Measurements from ENCODE around the gene MKI67. TPM values are rescaled to one million over a fixed set of nuclear protein-coding genes. Genes with fewer than 3 reads are reported as not detected.

The MKI67 gene
- polyA plus RNA-seq, 3 donors: 49.5 to 69.6 (median 69.5) TPM

GRCh38 chr10:128061306-128062300 lies 64.6 kb downstream of the MKI67 start:
- no peak for DNase-seq (ENCODE audit: extremely low read depth in 1 of 11, low read depth in 9 of 11, low spot score in 4 of 11)

DNA sequence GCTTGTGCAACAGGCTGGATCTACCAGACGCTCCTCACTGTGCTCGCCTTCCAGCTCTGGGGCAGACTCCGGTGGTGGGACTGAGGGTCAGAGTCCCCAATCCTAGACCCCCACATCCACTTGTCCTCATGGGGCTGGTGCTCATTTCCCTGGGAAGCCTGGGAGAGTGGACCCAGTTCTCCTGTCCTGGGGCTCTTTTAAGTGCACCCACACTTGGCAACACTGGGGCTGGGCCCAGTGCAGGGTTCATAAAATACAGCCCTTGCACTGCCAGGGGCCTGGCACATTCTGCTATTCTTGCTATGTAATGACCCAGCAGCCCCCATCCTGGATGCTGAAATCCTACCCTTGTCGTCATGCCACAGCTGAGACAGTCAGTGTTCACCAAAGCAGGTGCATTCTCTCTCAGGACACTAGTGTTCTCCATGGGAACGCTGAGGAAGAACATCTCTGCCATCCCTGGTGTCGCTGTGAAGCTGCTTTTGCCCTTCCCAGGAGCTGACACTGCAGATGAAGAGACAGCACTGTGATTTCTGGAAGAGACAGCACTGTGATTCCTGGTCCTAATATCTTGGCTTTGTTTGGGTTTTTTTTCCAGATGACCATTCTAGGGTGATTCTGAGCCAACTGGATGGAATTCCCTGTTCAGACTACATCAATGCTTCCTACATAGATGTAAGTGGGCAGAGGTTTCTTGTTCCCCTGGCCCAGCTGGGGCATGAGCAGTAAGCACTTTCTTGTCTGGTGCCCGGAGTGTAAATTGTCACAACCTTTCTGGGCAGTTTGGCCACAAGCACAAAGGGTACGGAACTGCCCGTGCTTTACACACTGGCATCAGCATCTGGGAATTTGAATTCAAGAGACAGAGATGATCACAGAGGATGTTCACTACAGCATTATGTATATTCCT lies 65.6 kb downstream of the MKI67 start:
- no peak for DNase-seq (ENCODE audit: extremely low read depth in 1 of 11, low read depth in 9 of 11, low spot score in 4 of 11)

- no peak for DNase-seq (ENCODE audit: extremely low read depth in 1 of 11, low read depth in 9 of 11, low spot score in 4 of 11)
These were observed 66.3 kb downstream of the MKI67 start for GRCh38 chr10:128059982-128060293.

DNA sequence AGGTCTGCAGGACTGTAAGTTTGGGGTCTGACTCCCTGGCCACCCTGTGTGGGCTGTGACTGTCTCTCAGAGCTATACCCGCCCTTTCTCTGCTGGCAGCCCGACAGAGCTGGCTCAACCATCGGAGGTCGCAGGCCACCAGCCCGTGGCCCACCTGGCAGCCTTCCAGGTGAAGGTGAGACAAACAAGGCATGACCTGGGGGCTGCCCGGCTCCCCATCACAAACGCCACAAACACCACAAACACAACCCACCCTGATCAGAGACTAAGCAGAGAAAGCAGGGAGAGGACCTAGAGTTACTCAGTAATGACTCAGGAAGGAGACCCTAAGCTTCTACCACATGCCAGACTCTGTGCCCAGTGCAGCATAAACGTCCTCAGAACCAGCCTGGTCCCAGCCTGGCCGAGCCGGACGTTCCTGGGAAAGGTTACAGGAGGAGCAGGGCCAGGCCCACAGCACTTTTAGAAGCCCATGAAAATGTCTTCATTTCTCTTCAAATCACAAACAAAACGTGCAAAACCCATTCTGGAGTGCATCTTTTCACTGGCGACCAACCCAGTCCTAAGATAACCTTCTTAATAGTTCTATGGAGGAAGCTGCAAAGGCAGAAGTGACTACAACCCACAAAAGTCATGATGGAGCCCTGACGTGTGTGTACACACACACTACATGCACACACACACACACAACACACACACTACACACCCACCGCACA lies 66.8 kb downstream of the MKI67 start:
- DNase-seq (ENCODE audit: extremely low read depth in 1 of 11, low read depth in 9 of 11, low spot score in 4 of 11): no peak

DNA sequence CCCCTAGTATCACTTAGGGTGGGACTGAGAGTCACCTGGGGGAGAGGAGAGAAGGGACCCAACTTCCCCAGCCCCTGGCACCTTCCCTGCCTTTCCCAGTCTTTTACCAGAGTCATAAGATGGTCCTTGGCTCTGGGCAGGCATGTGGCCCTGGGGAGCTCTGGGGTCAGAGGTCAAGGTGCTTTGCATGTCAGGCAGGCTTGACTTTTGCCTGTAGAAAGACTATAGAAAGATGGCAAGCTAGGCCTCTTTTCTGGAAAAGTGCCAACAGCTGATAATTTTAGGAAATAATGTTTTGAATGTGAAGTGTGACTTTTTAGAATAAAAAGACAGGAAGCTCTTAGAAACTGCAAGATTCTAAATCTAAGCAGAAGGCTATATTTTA lies 67.5 kb downstream of the MKI67 start:
- no peak for DNase-seq (ENCODE audit: extremely low read depth in 1 of 11, low read depth in 9 of 11, low spot score in 4 of 11)

- no peak for DNase-seq (ENCODE audit: extremely low read depth in 1 of 11, low read depth in 9 of 11, low spot score in 4 of 11)
These were observed 68.0 kb downstream of the MKI67 start for GRCh38 chr10:128058106-128058749.

GRCh38 chr10:128056303-128057050 lies 69.7 kb downstream of the MKI67 start:
- DNase-seq (ENCODE audit: extremely low read depth in 1 of 11, low read depth in 9 of 11, low spot score in 4 of 11): no peak

DNA sequence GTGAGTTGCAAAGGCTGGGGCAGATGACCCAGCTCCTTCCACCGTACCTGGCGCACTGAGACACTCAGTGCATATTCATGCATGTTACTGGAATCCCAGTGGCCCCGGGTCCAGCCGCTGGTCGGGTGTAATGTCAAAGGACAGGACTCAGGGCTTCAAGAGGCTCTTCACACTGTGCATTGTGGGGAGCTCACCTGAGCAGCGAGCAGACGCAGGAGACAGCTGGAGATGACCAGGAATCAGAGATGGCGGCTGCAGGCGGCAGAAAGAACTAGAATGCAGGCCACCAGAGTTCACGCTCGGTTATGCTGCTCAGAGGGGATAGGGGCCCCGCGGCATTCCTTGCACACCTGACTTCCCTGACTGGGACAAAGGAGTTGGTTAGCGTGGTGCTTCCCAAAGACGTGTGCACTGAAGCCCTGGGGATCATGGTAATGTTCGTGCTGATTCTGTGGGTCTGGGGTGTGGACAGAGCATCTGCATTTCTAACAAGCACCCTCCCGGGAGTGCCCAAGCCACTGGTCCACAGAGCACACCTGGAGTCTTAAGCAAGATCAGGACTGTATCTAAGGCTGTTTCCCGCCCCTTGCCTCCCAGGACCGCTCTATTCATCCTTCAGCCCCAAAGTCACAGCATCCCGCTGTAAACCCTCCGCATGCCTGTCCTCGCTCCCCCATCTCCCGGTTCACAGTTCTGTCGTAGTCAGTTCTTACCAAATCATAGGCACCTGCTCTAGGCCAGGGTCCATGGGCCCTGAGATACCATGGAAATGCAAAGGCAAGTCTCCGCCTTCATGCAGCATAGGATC lies 71.0 kb downstream of the MKI67 start:
- no peak for DNase-seq (ENCODE audit: extremely low read depth in 1 of 11, low read depth in 9 of 11, low spot score in 4 of 11)

- DNase-seq (ENCODE audit: extremely low read depth in 1 of 11, low read depth in 9 of 11, low spot score in 4 of 11): no peak
These were observed 71.9 kb downstream of the MKI67 start for GRCh38 chr10:128054163-128054970.

DNA sequence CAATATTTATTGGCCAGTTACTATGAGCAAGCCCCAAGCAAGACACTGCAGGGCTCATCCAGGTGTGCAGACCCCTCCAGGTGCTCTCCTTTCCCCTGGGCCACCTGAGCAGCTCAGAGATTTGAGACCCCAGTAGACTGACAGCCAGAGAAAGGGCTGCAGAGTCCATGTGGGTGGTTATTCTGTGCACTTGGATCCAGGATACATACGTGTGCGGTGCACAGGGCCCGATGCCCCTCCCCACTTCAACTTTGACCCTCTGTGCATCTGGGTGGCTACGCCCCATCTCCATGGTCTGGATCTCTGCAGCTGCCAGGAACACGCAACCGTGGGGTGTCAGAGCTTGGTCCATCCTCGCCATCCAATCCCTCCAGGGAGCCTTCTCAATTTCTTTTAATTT lies 72.9 kb downstream of the MKI67 start:
- no peak for DNase-seq (ENCODE audit: extremely low read depth in 1 of 11, low read depth in 9 of 11, low spot score in 4 of 11)

DNA sequence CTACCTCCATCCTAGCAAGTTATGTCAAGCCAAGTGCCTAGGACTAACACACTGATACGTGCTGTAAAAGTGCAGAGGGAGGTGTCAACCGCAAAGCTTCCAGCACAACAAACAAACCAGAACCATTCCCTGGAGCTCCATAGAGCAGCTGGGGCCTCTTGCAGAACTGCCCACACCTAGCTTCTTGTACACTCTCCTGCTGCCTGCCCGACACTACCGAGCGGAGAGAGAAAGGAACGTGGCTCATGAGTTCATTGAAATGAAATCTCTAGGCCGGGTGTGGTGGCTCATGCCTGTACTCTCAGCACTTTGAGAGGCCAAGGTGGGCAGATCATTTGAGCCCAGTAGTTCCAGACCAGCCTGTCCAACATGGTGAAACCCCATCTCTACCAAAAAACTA lies 73.5 kb downstream of the MKI67 start:
- DNase-seq (ENCODE audit: extremely low read depth in 1 of 11, low read depth in 9 of 11, low spot score in 4 of 11): no peak

GRCh38 chr10:128051548-128051947 lies 74.7 kb downstream of the MKI67 start:
- DNase-seq (ENCODE audit: extremely low read depth in 1 of 11, low read depth in 9 of 11, low spot score in 4 of 11): no peak

- DNase-seq (ENCODE audit: extremely low read depth in 1 of 11, low read depth in 9 of 11, low spot score in 4 of 11): no peak
These were observed 75.3 kb downstream of the MKI67 start for GRCh38 chr10:128050936-128051335.

DNA sequence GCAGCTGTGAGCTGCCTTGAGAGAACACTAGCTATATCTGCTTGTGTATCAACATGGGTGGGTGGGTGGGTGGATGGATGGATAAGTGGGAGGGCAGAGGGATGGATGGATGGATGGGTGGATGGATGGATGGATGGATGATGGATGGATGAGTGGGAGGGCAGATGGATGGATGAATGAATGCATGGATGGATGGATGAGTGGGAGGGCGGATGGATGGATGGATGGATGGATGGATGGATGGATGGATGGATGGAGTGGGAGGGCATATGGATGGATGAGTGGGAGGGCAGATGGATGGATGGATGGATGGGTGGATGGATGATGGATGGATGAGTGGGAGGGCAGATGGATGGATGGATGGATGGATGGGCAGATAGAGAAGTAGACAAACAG lies 76.1 kb downstream of the MKI67 start:
- DNase-seq (ENCODE audit: extremely low read depth in 1 of 11, low read depth in 9 of 11, low spot score in 4 of 11): no peak

- DNase-seq (ENCODE audit: extremely low read depth in 1 of 11, low read depth in 9 of 11, low spot score in 4 of 11): no peak
These were observed 76.8 kb downstream of the MKI67 start for GRCh38 chr10:128049226-128050120.

GRCh38 chr10:128048819-128049210 lies 77.4 kb downstream of the MKI67 start:
- DNase-seq (ENCODE audit: extremely low read depth in 1 of 11, low read depth in 9 of 11, low spot score in 4 of 11): no peak

Data from renal cortex interstitium (tissue), 11 donors.